ENCODE data around the gene TLCD3B.

DNA sequence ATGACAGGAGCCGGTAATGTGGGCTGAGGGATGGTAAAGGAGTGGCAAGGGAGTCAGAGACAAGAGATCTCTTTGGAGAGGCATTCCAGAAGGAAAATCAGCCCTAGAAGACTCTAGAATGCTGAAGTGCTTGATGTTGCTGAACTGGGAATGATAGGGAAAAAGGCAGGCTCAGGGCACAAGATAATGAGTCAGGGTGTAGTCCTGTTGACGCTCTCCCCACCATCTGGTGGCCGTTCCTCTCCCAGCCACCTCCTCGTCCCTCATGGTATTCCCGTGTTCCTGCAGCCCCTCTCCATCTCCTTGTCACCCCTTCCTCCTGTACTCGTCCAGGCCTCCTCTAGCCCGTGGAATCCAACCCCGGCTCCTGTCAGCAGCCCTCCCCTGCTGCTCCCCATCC, 23.4 kb upstream of the TLCD3B start:
- TF ChIP-seq, protein P1, sequence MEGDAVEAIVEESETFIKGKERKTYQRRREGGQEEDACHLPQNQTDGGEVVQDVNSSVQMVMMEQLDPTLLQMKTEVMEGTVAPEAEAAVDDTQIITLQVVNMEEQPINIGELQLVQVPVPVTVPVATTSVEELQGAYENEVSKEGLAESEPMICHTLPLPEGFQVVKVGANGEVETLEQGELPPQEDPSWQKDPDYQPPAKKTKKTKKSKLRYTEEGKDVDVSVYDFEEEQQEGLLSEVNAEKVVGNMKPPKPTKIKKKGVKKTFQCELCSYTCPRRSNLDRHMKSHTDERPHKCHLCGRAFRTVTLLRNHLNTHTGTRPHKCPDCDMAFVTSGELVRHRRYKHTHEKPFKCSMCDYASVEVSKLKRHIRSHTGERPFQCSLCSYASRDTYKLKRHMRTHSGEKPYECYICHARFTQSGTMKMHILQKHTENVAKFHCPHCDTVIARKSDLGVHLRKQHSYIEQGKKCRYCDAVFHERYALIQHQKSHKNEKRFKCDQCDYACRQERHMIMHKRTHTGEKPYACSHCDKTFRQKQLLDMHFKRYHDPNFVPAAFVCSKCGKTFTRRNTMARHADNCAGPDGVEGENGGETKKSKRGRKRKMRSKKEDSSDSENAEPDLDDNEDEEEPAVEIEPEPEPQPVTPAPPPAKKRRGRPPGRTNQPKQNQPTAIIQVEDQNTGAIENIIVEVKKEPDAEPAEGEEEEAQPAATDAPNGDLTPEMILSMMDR (IDR thresholded peaks at IDR 0.05; ENCODE audit: insufficient read depth, low read length): no peak
- TF ChIP-seq SPI1 (IDR thresholded peaks at IDR 0.05; ENCODE audit: borderline replicate concordance, low read depth): no peak
- no peak for TF ChIP-seq POLR2AphosphoS5 (IDR thresholded peaks at IDR 0.05; ENCODE audit: low read depth)
- no peak for TF ChIP-seq GABPA (IDR thresholded peaks at IDR 0.05; ENCODE audit: low read depth)
- TF ChIP-seq, protein P2, sequence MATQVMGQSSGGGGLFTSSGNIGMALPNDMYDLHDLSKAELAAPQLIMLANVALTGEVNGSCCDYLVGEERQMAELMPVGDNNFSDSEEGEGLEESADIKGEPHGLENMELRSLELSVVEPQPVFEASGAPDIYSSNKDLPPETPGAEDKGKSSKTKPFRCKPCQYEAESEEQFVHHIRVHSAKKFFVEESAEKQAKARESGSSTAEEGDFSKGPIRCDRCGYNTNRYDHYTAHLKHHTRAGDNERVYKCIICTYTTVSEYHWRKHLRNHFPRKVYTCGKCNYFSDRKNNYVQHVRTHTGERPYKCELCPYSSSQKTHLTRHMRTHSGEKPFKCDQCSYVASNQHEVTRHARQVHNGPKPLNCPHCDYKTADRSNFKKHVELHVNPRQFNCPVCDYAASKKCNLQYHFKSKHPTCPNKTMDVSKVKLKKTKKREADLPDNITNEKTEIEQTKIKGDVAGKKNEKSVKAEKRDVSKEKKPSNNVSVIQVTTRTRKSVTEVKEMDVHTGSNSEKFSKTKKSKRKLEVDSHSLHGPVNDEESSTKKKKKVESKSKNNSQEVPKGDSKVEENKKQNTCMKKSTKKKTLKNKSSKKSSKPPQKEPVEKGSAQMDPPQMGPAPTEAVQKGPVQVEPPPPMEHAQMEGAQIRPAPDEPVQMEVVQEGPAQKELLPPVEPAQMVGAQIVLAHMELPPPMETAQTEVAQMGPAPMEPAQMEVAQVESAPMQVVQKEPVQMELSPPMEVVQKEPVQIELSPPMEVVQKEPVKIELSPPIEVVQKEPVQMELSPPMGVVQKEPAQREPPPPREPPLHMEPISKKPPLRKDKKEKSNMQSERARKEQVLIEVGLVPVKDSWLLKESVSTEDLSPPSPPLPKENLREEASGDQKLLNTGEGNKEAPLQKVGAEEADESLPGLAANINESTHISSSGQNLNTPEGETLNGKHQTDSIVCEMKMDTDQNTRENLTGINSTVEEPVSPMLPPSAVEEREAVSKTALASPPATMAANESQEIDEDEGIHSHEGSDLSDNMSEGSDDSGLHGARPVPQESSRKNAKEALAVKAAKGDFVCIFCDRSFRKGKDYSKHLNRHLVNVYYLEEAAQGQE (IDR thresholded peaks at IDR 0.05; ENCODE audit: insufficient replicate concordance, low read depth): no peak

Measured in HL-60 (cell line).